Kidney epithelial cell (primary cell): Measurements from ENCODE around the gene DCDC2. TPM values are rescaled to one million over a fixed set of nuclear protein-coding genes. Genes with fewer than 3 reads are reported as not detected.

ENCODE experiments used
- DNase-seq: peaks from one replicate; pipeline ENCODE4 v3.0.0-alpha.2; 2010; ENCODE audit warnings: low read depth
- H3K27me3 ChIP-seq: 2 replicates; pipeline ENCODE4 v1.6.0; 2011; ENCODE audit warnings: low read length; ENCODE audit not compliant: control insufficient read depth, insufficient read depth
- H3K36me3 ChIP-seq: 2 replicates; pipeline ENCODE4 v1.5.1; 2011; ENCODE audit warnings: low read length; ENCODE audit not compliant: control insufficient read depth, insufficient read depth
- H3K4me3 ChIP-seq: 2 replicates; pipeline ENCODE4 v1.5.1; 2011; ENCODE audit warnings: low read depth, mild to moderate bottlenecking, control low read depth, low read length
- total RNA-seq: library from RNA; depleted of rRNA; stranded (reverse); fragments of >200 nt; gene quantifications from 2 replicates; pipeline ENCODE4 v1.2.3, GENCODE V29; 2015
- TF ChIP-seq, protein P1 (sequence below): IDR thresholded peaks from 2 replicates; pipeline ENCODE4 v1.5.1; 2011; ENCODE audit warnings: mild to moderate bottlenecking, moderate library complexity, low read length, control low read depth, inconsistent platforms; ENCODE audit not compliant: insufficient read depth, poor library complexity, severe bottlenecking

Gene DCDC2
- total RNA-seq, 1 donor from 2014 or later, result 43.9 TPM

DNA sequence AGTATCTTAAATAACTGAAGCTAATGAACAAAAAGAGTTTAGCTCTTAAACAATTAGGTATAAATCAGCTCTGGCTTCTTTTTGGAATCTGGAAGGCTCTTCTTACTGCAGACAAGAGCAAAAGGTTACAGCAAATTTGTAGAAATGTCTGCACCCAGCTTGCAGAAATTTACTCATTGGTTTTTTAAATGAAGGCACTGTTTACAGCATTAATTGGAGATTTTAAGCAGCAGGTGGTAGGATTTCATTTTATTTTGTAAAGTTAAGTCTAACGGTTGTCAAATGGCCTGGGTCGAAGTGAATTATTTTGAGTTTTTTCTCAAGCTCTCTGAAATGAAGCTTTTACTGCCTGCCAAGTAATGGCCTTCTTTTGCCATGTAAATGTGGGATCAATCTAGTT, 129.7 kb downstream of the DCDC2 start:
- no peaks in the 10 kb centered on the region for H3K36me3 ChIP-seq
- TF ChIP-seq, protein P1, sequence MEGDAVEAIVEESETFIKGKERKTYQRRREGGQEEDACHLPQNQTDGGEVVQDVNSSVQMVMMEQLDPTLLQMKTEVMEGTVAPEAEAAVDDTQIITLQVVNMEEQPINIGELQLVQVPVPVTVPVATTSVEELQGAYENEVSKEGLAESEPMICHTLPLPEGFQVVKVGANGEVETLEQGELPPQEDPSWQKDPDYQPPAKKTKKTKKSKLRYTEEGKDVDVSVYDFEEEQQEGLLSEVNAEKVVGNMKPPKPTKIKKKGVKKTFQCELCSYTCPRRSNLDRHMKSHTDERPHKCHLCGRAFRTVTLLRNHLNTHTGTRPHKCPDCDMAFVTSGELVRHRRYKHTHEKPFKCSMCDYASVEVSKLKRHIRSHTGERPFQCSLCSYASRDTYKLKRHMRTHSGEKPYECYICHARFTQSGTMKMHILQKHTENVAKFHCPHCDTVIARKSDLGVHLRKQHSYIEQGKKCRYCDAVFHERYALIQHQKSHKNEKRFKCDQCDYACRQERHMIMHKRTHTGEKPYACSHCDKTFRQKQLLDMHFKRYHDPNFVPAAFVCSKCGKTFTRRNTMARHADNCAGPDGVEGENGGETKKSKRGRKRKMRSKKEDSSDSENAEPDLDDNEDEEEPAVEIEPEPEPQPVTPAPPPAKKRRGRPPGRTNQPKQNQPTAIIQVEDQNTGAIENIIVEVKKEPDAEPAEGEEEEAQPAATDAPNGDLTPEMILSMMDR, result no peak
- no peak for DNase-seq
- H3K27me3 ChIP-seq, result no peaks in the 10 kb centered on the region
- no peak overlapping the region for H3K4me3 ChIP-seq

DNA sequence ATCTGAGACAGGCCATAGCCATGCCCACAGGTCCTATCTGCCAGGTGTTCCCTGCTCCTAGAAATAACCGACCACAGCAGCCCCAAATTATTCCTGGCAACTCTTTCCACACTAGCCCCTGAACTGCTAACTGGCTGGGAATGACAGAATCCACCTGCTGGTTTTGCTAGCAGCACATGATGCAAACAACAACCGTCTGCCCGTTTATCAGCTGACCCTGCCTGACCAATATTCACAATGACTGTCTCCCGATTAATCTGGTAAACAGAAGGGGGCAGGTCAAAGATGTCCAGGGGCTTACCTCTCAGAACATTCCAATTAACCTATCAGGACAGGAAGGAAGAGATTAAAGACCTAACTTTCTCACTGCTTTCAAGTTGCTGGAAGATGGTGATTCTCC, 130.3 kb downstream of the DCDC2 start:
- Histone ChIP-seq H3K36me3 (no peaks in the 10 kb centered on the region), H3K27me3 (no peaks in the 10 kb centered on the region), H3K4me3 (no peak overlapping the region)
- TF ChIP-seq, protein P1, result no peak
- DNase-seq, result no peak

DNA sequence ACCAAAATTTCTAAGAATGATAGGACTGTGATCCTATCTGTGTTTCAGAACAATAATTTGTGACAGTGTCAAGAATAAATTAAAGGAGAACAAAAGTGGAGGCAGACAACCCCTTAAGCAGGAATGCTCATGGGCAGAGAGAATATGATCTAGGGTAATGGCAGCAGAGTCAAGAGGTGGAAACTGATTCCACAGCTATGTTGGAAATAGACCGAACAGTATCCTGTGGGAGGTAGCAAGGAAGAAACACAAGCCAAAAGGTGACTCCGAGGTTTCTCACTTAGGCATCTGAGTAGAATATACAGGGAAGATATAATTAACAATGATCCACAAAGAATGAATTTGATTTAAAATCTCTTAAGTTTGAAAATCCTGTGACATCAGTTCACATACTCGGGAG, 131.3 kb downstream of the DCDC2 start:
- H3K4me3 ChIP-seq, result no peak overlapping the region
- H3K27me3 ChIP-seq, result no peaks in the 10 kb centered on the region
- TF ChIP-seq, protein P1, result no peak
- no peaks in the 10 kb centered on the region for H3K36me3 ChIP-seq
- DNase-seq, result no peak

DNA sequence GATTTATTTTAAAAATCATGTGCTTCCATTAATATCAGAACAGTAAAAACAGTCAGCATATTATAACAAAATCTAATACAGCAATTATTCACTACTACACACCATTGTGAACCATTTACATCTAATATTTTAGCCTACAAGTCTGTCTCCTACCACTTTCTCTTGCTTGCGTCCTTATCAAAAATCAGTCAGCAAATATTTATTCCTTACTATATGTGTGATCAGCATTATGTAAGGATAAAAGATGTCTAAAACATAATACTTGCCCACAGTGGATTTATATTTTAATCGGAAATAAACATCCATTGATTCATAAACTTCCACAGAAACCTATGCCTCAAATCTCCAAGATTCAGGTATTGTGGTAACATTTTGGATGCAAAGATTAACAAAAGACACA, 132.0 kb downstream of the DCDC2 start:
- Histone ChIP-seq H3K36me3 (no peaks in the 10 kb centered on the region), H3K27me3 (no peaks in the 10 kb centered on the region), H3K4me3 (no peak overlapping the region)
- no peak for DNase-seq
- TF ChIP-seq, protein P1, result no peak

DNA sequence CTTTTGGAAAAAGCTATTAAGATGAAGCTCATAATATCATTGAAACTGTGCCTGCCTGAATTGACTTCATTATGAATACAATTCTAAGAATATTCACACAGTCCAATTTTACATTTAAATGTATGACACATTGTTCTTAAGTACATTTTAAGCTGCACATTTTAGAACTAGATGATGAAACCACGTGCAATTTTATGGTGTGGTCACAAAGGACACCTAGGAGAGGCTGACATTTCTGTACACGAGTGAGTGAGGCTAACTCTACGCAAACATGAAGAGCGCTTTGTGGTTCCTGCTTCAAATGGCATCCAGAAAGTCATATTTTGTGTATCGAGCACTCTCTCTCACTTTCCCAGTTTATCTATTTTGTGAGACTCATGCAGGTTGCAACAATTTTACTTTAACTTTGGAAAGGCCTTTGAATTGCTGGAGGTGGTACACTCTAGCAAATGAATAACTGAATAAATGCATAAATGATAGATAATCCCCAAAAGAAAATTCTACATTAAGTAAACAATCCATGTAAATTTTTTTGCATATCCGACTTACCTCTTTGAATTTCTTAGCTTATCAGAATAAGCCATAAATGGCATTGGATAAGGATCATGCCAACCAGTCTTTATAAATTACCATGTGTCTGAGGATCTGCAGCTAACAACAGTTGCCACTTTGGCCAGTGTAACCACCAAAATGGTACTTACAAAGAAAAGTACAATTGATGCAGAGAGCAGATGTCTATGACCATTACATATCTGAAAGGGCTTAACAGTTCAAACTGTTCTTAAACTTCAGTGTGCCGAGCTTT, 134.5 kb downstream of the DCDC2 start:
- TF ChIP-seq, protein P1, result no peak
- H3K4me3 ChIP-seq, result no peak overlapping the region
- DNase-seq, result no peak
- no peaks in the 10 kb centered on the region for H3K27me3 ChIP-seq
- peaks cover 1% of the 10 kb centered on the region for H3K36me3 ChIP-seq

DNA sequence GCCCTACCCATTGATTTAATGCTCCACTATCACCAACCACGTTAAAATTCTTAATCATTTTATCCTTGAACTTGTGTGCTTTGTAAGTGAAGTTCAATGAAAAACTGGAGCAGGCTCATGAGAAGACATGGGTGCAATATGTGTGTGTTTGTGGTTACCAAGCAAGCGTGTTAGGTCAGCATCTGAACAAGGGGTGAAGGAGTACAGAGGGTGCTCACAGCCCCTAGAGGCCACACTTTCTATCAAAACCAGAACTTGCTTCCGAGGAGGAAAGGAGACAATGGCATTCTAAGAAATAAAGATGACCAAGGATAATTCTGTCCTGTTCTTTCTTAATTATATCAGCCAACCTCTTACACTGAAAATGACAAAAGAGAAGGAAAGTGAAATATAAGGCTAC, 138.2 kb downstream of the DCDC2 start:
- Histone ChIP-seq H3K4me3 (no peak overlapping the region), H3K36me3 (peaks cover 1% of the 10 kb centered on the region), H3K27me3 (no peaks in the 10 kb centered on the region)
- TF ChIP-seq, protein P1, result no peak
- no peak for DNase-seq
